Measurements from ENCODE around the gene ADORA2A. TPM values are rescaled to one million over a fixed set of nuclear protein-coding genes. Genes with fewer than 3 reads are reported as not detected.

Gene ADORA2A
- total and polyA plus RNA-seq, 10 of the 15 experiments (the other 5 are each of a cell fraction or from before 2014, with no cell fraction given) = 0.69 to 31.2 (median 18.3) TPM

DNA sequence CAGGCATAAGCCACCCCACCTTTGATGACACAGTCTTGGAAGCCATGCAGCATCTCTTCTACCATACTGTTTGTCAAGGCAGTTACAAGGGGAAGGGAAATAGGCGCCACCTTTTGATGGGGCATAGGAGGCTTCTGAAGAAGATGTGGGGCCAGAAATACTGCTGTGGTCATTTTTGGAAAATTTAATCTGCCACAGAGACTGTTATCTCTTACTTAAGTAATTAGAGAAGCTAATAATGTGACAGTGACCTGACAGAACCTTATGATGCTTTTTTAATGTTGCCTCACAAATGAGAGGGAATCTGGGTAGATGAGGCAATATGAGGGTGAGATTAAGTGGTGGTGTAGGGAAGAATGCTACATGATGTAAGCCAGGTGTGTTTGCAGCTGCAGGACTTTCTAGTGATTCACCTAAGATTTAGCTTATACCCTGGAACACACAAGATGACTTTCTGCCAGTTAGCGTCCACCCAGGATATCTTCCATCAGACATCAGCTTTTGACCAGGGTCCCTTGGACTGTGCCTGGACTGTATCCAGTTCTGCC is 34.3 kb upstream of the ADORA2A start:
- intact Hi-C loops (cut with micrococcal nuclease; ENCODE audit: unreplicated experiment) (no loop called here), in situ Hi-C loops (cut with MboI) (no loop called here)
- TF ChIP-seq ZNF207 (IDR thresholded peaks at IDR 0.05; ENCODE audit: borderline replicate concordance) = no peak
- TF ChIP-seq CREB1 (IDR thresholded peaks at IDR 0.05; ENCODE audit: low read depth) = no peak
- TF ChIP-seq, protein P1, sequence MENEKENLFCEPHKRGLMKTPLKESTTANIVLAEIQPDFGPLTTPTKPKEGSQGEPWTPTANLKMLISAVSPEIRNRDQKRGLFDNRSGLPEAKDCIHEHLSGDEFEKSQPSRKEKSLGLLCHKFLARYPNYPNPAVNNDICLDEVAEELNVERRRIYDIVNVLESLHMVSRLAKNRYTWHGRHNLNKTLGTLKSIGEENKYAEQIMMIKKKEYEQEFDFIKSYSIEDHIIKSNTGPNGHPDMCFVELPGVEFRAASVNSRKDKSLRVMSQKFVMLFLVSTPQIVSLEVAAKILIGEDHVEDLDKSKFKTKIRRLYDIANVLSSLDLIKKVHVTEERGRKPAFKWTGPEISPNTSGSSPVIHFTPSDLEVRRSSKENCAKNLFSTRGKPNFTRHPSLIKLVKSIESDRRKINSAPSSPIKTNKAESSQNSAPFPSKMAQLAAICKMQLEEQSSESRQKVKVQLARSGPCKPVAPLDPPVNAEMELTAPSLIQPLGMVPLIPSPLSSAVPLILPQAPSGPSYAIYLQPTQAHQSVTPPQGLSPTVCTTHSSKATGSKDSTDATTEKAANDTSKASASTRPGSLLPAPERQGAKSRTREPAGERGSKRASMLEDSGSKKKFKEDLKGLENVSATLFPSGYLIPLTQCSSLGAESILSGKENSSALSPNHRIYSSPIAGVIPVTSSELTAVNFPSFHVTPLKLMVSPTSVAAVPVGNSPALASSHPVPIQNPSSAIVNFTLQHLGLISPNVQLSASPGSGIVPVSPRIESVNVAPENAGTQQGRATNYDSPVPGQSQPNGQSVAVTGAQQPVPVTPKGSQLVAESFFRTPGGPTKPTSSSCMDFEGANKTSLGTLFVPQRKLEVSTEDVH (IDR thresholded peaks at IDR 0.05; ENCODE audit: low read depth, partially characterized antibody) = no peak
- TF ChIP-seq, protein P2, sequence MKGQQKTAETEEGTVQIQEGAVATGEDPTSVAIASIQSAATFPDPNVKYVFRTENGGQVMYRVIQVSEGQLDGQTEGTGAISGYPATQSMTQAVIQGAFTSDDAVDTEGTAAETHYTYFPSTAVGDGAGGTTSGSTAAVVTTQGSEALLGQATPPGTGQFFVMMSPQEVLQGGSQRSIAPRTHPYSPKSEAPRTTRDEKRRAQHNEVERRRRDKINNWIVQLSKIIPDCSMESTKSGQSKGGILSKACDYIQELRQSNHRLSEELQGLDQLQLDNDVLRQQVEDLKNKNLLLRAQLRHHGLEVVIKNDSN (IDR thresholded peaks at IDR 0.05; ENCODE audit: borderline replicate concordance, extremely low read length, insufficient read depth, low read depth, low read length) = no peak
- no peak for TF ChIP-seq MYB (IDR thresholded peaks at IDR 0.05; ENCODE audit: borderline replicate concordance, low read depth, low read length)
- TF ChIP-seq, protein P3, sequence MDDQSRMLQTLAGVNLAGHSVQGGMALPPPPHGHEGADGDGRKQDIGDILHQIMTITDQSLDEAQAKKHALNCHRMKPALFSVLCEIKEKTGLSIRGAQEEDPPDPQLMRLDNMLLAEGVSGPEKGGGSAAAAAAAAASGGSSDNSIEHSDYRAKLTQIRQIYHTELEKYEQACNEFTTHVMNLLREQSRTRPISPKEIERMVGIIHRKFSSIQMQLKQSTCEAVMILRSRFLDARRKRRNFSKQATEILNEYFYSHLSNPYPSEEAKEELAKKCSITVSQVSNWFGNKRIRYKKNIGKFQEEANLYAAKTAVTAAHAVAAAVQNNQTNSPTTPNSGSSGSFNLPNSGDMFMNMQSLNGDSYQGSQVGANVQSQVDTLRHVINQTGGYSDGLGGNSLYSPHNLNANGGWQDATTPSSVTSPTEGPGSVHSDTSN (IDR thresholded peaks at IDR 0.05; ENCODE audit: insufficient replicate concordance, low read depth, low read length) = no peak
- TF ChIP-seq, protein P4, sequence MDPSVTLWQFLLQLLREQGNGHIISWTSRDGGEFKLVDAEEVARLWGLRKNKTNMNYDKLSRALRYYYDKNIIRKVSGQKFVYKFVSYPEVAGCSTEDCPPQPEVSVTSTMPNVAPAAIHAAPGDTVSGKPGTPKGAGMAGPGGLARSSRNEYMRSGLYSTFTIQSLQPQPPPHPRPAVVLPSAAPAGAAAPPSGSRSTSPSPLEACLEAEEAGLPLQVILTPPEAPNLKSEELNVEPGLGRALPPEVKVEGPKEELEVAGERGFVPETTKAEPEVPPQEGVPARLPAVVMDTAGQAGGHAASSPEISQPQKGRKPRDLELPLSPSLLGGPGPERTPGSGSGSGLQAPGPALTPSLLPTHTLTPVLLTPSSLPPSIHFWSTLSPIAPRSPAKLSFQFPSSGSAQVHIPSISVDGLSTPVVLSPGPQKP (IDR thresholded peaks at IDR 0.05; ENCODE audit: low read depth, low read length) = no peak
- TF ChIP-seq, protein P5, sequence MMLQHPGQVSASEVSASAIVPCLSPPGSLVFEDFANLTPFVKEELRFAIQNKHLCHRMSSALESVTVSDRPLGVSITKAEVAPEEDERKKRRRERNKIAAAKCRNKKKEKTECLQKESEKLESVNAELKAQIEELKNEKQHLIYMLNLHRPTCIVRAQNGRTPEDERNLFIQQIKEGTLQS (IDR thresholded peaks at IDR 0.05; ENCODE audit: borderline replicate concordance, extremely low read depth, low read depth, low read length) = no peak
- TF ChIP-seq RELA (IDR thresholded peaks at IDR 0.05; ENCODE audit: borderline replicate concordance, partially characterized antibody) = no peak
- no peak for TF ChIP-seq ZNF622 (IDR thresholded peaks at IDR 0.05)
- ChIA-PET POLR2A (no interaction called here), SMC1A (ENCODE audit: uncharacterized antibody, unreplicated experiment) (interaction anchor here (0.8 to 1.4 kb wide), 3 partner anchors 10 to 68 kb away, joined by 3 to 4 read pairs (median 3); no protein-coding TSS in a partner anchor), CTCF (interaction anchor here (1.2 to 1.7 kb wide), 4 partner anchors 10 to 135 kb away, joined by 3 to 4 read pairs (median 4); no protein-coding TSS in a partner anchor), RAD21 (ENCODE audit: unreplicated experiment) (interaction anchor here (1.3 kb wide), 1 partner anchor 63 kb away, joined by 3 read pairs; no protein-coding TSS in a partner anchor)
- no peak overlapping the region for H3K4me2 ChIP-seq (ENCODE audit: control insufficient read depth, insufficient read depth)
- H3K9ac ChIP-seq (ENCODE audit: control insufficient read depth, insufficient read depth, low read length) = no peak overlapping the region
- H4K20me1 ChIP-seq (ENCODE audit: control insufficient read depth, insufficient read depth) = no peaks in the 10 kb centered on the region
- H3K4me3 ChIP-seq = no peak overlapping the region
- H3K27ac ChIP-seq (ENCODE audit: control insufficient read depth, insufficient read depth) = no peak overlapping the region
- no peak overlapping the region for H2AFZ ChIP-seq (ENCODE audit: control insufficient read depth, low read depth, low read length)
- DNase-seq (ENCODE audit: low read depth, low spot score) (no peak), FAIRE-seq (no peak), ATAC-seq (no peak)
- WGBS (ENCODE audit: insufficient coverage, insufficient replicate concordance, low lambda C conversion rate, missing lambda C conversion rate) = 100% methylated on average over 2 of the region's 2 CpGs
- no TSS peak for BruUV-seq (replicated peaks)
- H3K36me3 ChIP-seq (ENCODE audit: control insufficient read depth in 2 of 2, insufficient read depth in 2 of 2, low read length in 1 of 2) = peaks cover 1 to 7% of the 10 kb centered on the region in 2 experiments; a peak in 3 of 4 replicates
- no peaks in the 10 kb centered on the region; the same call in 1 of the 2 replicates for H3K4me1 ChIP-seq (ENCODE audit: control insufficient read depth, insufficient read depth, low read length)
- H3K27me3 ChIP-seq (replicated peaks in 1 of 2; ENCODE audit: control insufficient read depth in 2 of 2, insufficient read depth in 2 of 2, low read length in 1 of 2) = no peaks in the 10 kb centered on the region
- H3K9me3 ChIP-seq (replicated peaks; ENCODE audit: control insufficient read depth, insufficient read depth, low read length) = no peaks in the 10 kb centered on the region
- no peaks in the 10 kb centered on the region for H3K79me2 ChIP-seq (ENCODE audit: control insufficient read depth, insufficient read depth, low read length)
